Liver (tissue), 3 donors: ENCODE results near the gene TFE3.

ENCODE experiments used
- EGR1 ChIP-seq, 2 donors: IDR thresholded peaks; 2 replicates each; pipeline ENCODE4 v1.6.1; 2016 to 2018; ENCODE audit warnings: antibody characterized with exemption in 2 of 2, low read depth in 2 of 2
- SP1 ChIP-seq: IDR thresholded peaks from 2 replicates; pipeline ENCODE4 v1.6.1; 2018; ENCODE audit warnings: antibody characterized with exemption, mild to moderate bottlenecking
- TAF1 ChIP-seq: conservative IDR thresholded peaks from 2 replicates; pipeline ENCODE4 v1.6.1; 2016; ENCODE audit warnings: antibody characterized with exemption, mild to moderate bottlenecking
- TF ChIP-seq, protein P1 (sequence below): fragments of 150-350 bp; IDR thresholded peaks from 2 replicates; pipeline ENCODE4 v1.5.1; 2017; ENCODE audit warnings: improper control_type of control experiment, low read depth, low read length; ENCODE audit not compliant: missing input control
- donor health status: healthy.
- donor health status: healthy.

DNA sequence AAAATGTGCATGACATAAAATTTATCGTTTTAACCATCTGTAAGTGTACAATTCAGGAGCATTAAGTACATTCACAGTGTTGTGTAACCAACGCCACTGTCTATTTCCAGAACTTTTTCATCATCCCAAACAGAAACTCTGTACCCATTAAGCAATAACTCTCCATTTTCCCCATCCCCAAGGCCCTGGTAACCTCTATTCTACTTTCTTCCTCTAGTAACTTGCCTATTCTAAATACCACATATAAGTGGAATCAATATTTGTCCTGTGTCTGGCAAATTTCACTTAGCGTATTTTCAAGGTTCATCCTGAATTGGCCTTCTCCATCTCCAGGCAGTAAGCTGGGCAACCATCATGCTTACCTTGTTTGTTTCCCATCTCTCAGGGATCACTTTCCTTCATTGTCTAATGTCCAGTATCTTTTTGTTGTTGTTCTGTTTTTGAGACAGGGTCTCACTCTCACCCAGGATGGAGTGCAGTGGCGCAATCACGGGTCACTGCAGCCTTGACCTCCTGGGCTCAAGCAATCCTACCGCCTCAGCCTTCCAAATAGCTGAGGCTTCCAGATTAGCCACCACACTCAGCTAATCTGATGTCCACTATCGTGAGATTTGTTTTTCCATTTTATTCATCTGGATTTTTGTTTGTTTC lies 23.4 kb downstream of the TFE3 start:
- no peak for TF ChIP-seq TAF1
- no peak for TF ChIP-seq EGR1 (IDR thresholded peaks at IDR 0.05; ENCODE audit: low read depth in 2 of 2)
- TF ChIP-seq, protein P1, sequence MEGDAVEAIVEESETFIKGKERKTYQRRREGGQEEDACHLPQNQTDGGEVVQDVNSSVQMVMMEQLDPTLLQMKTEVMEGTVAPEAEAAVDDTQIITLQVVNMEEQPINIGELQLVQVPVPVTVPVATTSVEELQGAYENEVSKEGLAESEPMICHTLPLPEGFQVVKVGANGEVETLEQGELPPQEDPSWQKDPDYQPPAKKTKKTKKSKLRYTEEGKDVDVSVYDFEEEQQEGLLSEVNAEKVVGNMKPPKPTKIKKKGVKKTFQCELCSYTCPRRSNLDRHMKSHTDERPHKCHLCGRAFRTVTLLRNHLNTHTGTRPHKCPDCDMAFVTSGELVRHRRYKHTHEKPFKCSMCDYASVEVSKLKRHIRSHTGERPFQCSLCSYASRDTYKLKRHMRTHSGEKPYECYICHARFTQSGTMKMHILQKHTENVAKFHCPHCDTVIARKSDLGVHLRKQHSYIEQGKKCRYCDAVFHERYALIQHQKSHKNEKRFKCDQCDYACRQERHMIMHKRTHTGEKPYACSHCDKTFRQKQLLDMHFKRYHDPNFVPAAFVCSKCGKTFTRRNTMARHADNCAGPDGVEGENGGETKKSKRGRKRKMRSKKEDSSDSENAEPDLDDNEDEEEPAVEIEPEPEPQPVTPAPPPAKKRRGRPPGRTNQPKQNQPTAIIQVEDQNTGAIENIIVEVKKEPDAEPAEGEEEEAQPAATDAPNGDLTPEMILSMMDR = no peak
- TF ChIP-seq SP1 = peak; percentile 69
